HFFc6 (cell line): ENCODE results near the gene SYNE2. TPM values are rescaled to one million over a fixed set of nuclear protein-coding genes. Genes with fewer than 3 reads are reported as not detected.
A peak's percentile ranks its signal among the peaks of the same experiment; 100 is the strongest.

Source experiments
- DNase-seq: peaks from one replicate; pipeline ENCODE4 v3.0.0-alpha.2; 2018
- H3K27ac Mint-ChIP-seq: 2 replicates; pipeline ENCODE4 v1.8.0; 2020; ENCODE audit warnings: mild to moderate bottlenecking, mixed read lengths
- H3K27me3 Mint-ChIP-seq: 2 replicates; pipeline ENCODE4 v1.8.0; 2021; ENCODE audit warnings: mild to moderate bottlenecking, moderate library complexity, mixed read lengths; ENCODE audit not compliant: insufficient read depth
- H3K36me3 Mint-ChIP-seq: 2 replicates; pipeline ENCODE4 v1.8.0; 2021; ENCODE audit warnings: low read depth, mixed read lengths
- H3K4me1 Mint-ChIP-seq: 2 replicates; pipeline ENCODE4 v1.8.0; 2020; ENCODE audit warnings: low read depth, mixed read lengths
- H3K4me3 Mint-ChIP-seq: 2 replicates; pipeline ENCODE4 v1.8.0; 2020; ENCODE audit warnings: mild to moderate bottlenecking, moderate library complexity, mixed read lengths
- H3K9me3 Mint-ChIP-seq: 2 replicates; pipeline ENCODE4 v1.8.0; 2020; ENCODE audit warnings: mild to moderate bottlenecking, mixed read lengths
- total RNA-seq, 6 experiments: library from RNA; stranded (reverse); fragmentation: NEBNext Ultra II Directional; extraction: Animal tissue kit (Norgen Biotek cat#: 25700); gene quantifications; 2 replicates in 1 of 6; 3 replicates in 5 of 6; pipeline ENCODE4 v1.2.3, GENCODE V29; 2021
- TF ChIP-seq, protein P1 (sequence below): fragments of 200-600 bp; sonication (generic); IDR thresholded peaks from 2 replicates; pipeline ENCODE4 v1.5.0; 2021; ENCODE audit warnings: antibody characterized with exemption, mild to moderate bottlenecking

Gene SYNE2
- total RNA-seq, 6 experiments from 2014 or later = 2.9 to 6.6 (median 6.2) TPM

DNA sequence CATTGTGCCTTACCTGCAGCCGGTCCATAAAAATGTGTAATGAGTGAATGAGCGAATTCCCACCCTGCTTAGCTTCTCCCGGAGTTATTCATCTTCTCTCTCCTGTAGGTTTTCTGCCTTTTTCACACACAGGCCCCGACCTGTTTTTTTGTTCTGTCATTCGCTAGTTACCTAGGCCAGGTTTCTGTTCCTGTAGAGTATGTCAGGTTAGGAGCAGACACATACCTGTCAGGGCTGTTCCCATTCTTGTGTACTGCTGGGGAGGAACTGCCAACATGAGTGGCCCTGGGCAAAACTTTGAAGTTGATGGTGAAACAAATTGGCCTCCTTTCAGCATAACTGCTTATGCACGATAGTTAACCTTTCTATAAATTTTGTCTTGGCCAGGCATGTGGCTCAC, 140.1 kb downstream of the SYNE2 start:
- DNase-seq = no peak
- H3K4me1 Mint-ChIP-seq = peaks cover 21% of the 10 kb centered on the region
- no peak overlapping the region for H3K27ac Mint-ChIP-seq
- H3K9me3 Mint-ChIP-seq = no peaks in the 10 kb centered on the region
- H3K27me3 Mint-ChIP-seq = no peaks in the 10 kb centered on the region
- TF ChIP-seq, protein P1, sequence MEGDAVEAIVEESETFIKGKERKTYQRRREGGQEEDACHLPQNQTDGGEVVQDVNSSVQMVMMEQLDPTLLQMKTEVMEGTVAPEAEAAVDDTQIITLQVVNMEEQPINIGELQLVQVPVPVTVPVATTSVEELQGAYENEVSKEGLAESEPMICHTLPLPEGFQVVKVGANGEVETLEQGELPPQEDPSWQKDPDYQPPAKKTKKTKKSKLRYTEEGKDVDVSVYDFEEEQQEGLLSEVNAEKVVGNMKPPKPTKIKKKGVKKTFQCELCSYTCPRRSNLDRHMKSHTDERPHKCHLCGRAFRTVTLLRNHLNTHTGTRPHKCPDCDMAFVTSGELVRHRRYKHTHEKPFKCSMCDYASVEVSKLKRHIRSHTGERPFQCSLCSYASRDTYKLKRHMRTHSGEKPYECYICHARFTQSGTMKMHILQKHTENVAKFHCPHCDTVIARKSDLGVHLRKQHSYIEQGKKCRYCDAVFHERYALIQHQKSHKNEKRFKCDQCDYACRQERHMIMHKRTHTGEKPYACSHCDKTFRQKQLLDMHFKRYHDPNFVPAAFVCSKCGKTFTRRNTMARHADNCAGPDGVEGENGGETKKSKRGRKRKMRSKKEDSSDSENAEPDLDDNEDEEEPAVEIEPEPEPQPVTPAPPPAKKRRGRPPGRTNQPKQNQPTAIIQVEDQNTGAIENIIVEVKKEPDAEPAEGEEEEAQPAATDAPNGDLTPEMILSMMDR = no peak
- H3K4me3 Mint-ChIP-seq = no peak overlapping the region
- H3K36me3 Mint-ChIP-seq = no peaks in the 10 kb centered on the region

DNA sequence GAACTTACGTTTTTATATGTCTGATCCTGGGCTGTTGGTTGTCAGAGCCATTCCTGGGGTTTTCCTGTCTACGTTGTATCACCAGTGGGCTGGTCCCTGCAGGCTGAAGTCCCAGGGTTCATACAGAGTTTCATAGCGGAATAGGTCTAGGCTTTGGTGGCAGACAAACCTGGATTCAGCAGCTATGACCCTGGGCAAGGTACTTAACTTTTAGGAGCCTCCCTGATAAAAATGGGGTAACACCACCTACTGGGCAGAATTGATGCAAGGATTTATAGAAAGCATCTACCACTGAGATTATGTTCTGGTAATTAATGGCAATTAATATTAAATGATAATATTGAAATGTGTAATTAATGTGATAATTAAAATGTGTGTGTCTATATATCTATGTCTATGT, 141.2 kb downstream of the SYNE2 start:
- Mint-ChIP-seq H3K4me3 (no peak overlapping the region), H3K9me3 (no peaks in the 10 kb centered on the region), H3K27ac (no peak overlapping the region), H3K36me3 (no peaks in the 10 kb centered on the region), H3K4me1 (peaks cover 21% of the 10 kb centered on the region), H3K27me3 (no peaks in the 10 kb centered on the region)
- TF ChIP-seq, protein P1 = peak; percentile 74
- DNase-seq = no peak

DNA sequence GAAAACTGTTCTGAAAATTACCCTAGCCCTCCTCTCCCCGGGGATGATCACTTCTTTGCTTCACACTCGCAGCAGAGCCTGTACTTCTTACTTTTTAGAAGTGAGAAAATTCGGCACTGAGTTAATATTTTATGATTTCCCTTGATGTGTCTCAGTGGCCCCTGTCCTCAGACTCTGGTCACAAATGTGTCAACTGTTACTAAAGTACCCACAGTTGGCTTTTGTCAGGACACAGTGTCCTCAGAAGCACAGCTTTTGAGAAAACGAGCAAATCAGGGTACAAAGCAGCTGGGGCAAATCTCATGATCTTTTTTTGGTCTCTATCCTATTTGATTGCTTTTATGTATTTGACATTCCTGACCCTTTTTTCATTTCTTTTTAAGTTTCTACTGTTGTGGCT, 142.5 kb downstream of the SYNE2 start:
- Mint-ChIP-seq H3K36me3 (no peaks in the 10 kb centered on the region), H3K4me3 (no peak overlapping the region), H3K4me1 (peaks cover 21% of the 10 kb centered on the region), H3K27ac (no peak overlapping the region), H3K9me3 (no peaks in the 10 kb centered on the region), H3K27me3 (no peaks in the 10 kb centered on the region)
- no peak for DNase-seq
- TF ChIP-seq, protein P1 = no peak

DNA sequence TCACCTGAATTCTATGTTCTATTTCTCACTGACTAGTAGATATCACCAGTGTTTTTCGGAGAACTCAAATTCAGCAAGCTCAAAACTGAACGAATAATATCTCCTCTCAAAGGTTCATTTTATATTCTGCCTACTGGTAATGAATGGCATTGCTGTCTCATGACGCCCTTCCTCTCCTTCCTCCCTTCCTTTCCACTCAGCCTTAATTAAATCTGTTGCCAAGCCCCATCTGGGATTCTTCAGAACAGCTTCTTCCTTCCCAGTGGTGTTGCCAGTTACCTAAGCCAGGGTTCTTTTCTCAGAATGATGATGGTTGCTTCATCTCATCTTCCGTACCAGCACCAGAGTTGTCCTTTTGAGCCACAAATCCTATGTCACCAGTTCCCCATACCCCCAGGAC, 143.2 kb downstream of the SYNE2 start:
- no peaks in the 10 kb centered on the region for H3K9me3 Mint-ChIP-seq
- peaks cover 21% of the 10 kb centered on the region for H3K4me1 Mint-ChIP-seq
- DNase-seq = no peak
- H3K36me3 Mint-ChIP-seq = no peaks in the 10 kb centered on the region
- peak overlapping the region; percentile 51; the same call in 1 of the 2 replicates for H3K27ac Mint-ChIP-seq
- no peak overlapping the region for H3K4me3 Mint-ChIP-seq
- no peaks in the 10 kb centered on the region for H3K27me3 Mint-ChIP-seq
- TF ChIP-seq, protein P1 = peak; percentile 20; the same call in 1 of the 2 replicates

DNA sequence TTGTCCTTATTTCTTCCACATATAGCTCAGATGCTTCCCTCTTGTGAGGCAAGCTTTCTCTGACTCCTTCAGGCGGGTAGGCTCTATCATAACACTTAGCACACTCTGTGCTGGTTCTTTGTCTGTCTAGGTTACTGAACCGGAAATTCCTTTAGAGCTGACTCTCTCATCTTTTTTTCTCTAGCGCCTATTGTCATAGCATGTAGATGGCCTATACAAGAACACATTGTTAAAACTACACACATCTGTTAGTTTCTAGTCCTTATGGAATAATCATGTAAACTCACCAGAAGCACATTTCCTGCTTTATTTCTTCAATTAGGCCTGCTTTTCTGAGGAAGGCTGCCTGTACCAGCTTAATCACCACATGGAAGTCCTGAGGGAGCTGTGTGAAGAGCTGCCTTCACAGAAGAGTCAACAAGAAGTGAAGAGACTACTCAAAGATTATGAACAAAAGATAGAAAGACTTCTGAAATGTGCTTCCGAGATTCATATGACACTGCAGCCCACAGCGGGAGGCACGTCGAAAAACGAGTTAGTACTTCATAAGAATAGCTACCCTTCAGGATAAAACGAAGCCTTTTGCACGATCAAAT, 143.9 kb downstream of the SYNE2 start:
- no peaks in the 10 kb centered on the region for H3K9me3 Mint-ChIP-seq
- H3K27ac Mint-ChIP-seq = peak overlapping the region; percentile 51
- no peaks in the 10 kb centered on the region for H3K36me3 Mint-ChIP-seq
- no peaks in the 10 kb centered on the region for H3K27me3 Mint-ChIP-seq
- TF ChIP-seq, protein P1 = no peak
- DNase-seq = peak; percentile 56
- no peak overlapping the region for H3K4me3 Mint-ChIP-seq
- peaks cover 21% of the 10 kb centered on the region for H3K4me1 Mint-ChIP-seq

DNA sequence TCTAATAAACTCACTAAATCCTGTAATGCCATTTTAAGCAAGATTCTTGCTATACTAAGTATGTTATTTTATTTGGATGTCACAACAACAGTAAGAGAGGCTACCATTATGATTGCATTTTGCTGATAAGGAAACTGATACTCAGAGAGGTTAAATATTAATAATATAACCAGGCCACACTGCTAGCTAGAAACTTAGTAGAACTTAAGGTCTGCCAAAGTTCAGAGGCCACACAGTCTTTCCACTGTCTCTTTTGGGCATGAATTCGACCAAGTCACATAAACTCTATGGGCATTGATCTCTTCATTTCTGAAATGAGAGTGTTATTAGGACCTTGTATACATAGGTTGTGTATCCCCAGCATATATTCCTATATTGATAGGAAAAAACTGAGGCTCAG, 147.9 kb downstream of the SYNE2 start:
- Mint-ChIP-seq H3K27ac (no peak overlapping the region), H3K36me3 (no peaks in the 10 kb centered on the region), H3K4me3 (no peak overlapping the region), H3K4me1 (peaks cover 20% of the 10 kb centered on the region), H3K9me3 (no peaks in the 10 kb centered on the region), H3K27me3 (no peaks in the 10 kb centered on the region)
- TF ChIP-seq, protein P1 = no peak
- no peak for DNase-seq
